K562 (cell line): Measurements from ENCODE around the gene LLGL1. TPM values are rescaled to one million over a fixed set of nuclear protein-coding genes. Genes with fewer than 3 reads are reported as not detected.

Experiments used
- BACH1 ChIP-seq: fragments of 200-800 bp; sonication (Bioruptor generic); IDR thresholded peaks from 2 replicates; pipeline ENCODE4 v1.6.1; 2016; ENCODE audit warnings: missing genetic modification characterization, missing compliant biosample characterization
- CREB1 ChIP-seq, 2 experiments: sonication (generic) in 1 of 2; formaldehyde crosslinking in 1 of 2; IDR thresholded peaks; 2 replicates each; pipeline versions ENCODE4 v1.6.1 to v1.8.0; 2012 to 2022; ENCODE audit warnings: inconsistent platforms in 1 of 2, mild to moderate bottlenecking in 1 of 2, missing genetic modification reagents in 1 of 2, moderate library complexity in 1 of 2
- ESRRA ChIP-seq: fragments of 450-650 bp; IDR thresholded peaks from 2 replicates; pipeline ENCODE4 v1.6.1; 2014; ENCODE audit warnings: low read depth, mild to moderate bottlenecking, moderate library complexity, borderline replicate concordance
- GABPA ChIP-seq: fragments of 200-800 bp; sonication (Bioruptor generic); conservative IDR thresholded peaks from 2 replicates; pipeline ENCODE4 v1.6.1; 2016; ENCODE audit warnings: low read depth, missing genetic modification characterization, missing compliant biosample characterization
- L3MBTL2 ChIP-seq: fragments of 450-650 bp; IDR thresholded peaks from 2 replicates; pipeline ENCODE4 v1.6.1; 2016; ENCODE audit warnings: mild to moderate bottlenecking, moderate library complexity
- MYC ChIP-seq, 2 experiments: fragments of 250-450 bp in 1 of 2; sonication (Bioruptor Pico) in 1 of 2; IDR thresholded peaks; 2 replicates each; pipeline versions ENCODE4 v1.5.1 to v1.6.1; 2012 to 2021; ENCODE audit warnings: low read depth in 2 of 2, borderline replicate concordance in 1 of 2, improper control_type of control experiment in 1 of 2, low read length in 1 of 2, mild to moderate bottlenecking in 1 of 2, moderate library complexity in 1 of 2
- RAD51 ChIP-seq: fragments of 450-650 bp; IDR thresholded peaks from 2 replicates; pipeline ENCODE4 v1.7.1; 2016; ENCODE audit warnings: low read depth, mild to moderate bottlenecking, borderline replicate concordance
- RBM15 ChIP-seq: fragments of 200-400 bp; formaldehyde crosslinking; IDR thresholded peaks from 2 replicates; pipeline ENCODE4 v1.6.1; 2018; ENCODE audit warnings: mild to moderate bottlenecking, low read length, moderate library complexity; ENCODE audit not compliant: insufficient read depth
- RFX1 ChIP-seq: fragments of 450-650 bp; IDR thresholded peaks from 2 replicates; pipeline ENCODE4 v1.6.1; 2016; ENCODE audit warnings: mild to moderate bottlenecking, moderate library complexity
- ZNF778 ChIP-seq: fragments of 450-650 bp; formaldehyde crosslinking; IDR thresholded peaks from 2 replicates; pipeline ENCODE4 v1.4.0; 2020; ENCODE audit warnings: mild to moderate bottlenecking, moderate library complexity
- polyA plus RNA-seq, 8 experiments: library from polyadenylated mRNA; depleted of rRNA in 4 of 8; stranded (reverse) in 5 of 8; unstranded in 3 of 8; fragments of >200 nt; fragmentation: Nextera tagmentation in 2 of 8; fragmentation: Illumina TruSeq in 1 of 8; extraction: Ambion mirVana in 2 of 8; extraction: Trizol in 1 of 8; gene quantifications; 2 replicates each; pipeline versions ENCODE4 v1.2.1 to v1.2.3, GENCODE V29; 2011 to 2014; ENCODE audit warnings: inconsistent platforms in 1 of 8, missing spikeins in 1 of 8
- total RNA-seq, 7 experiments: library from RNA; depleted of rRNA in 6 of 7; stranded (reverse); fragments of >200 nt in 6 of 7; fragmentation: Illumina TruSeq in 2 of 7; extraction: Trizol in 2 of 7; gene quantifications; 2 replicates each; pipeline versions ENCODE4 v1.2.1 to v1.2.3, GENCODE V29; 2011 to 2021; ENCODE audit warnings: low replicate concordance in 1 of 7
- TF ChIP-seq, protein P1 (sequence below): sonication (generic); formaldehyde crosslinking; IDR thresholded peaks from 2 replicates; pipeline ENCODE4 v1.8.0; 2023; ENCODE audit warnings: missing genetic modification reagents, mild to moderate bottlenecking, borderline replicate concordance
- TF ChIP-seq, protein P2 (sequence below), 2 experiments: fragments of 450-650 bp; conservative IDR thresholded peaks; 2 replicates each; pipeline ENCODE4 v1.6.1; 2017; ENCODE audit warnings: mild to moderate bottlenecking in 2 of 2, moderate library complexity in 2 of 2
- TF ChIP-seq, protein P3 (sequence below), 2 experiments: IDR thresholded peaks; 2 replicates each; pipeline ENCODE4 v1.6.1; 2011; ENCODE audit warnings: borderline replicate concordance in 1 of 2, control low read depth in 1 of 2, low read depth in 1 of 2, low read length in 1 of 2, mild to moderate bottlenecking in 1 of 2, mixed read lengths in 1 of 2, moderate library complexity in 1 of 2; ENCODE audit not compliant: insufficient read depth in 1 of 2, insufficient read length in 1 of 2, poor library complexity in 1 of 2, severe bottlenecking in 1 of 2; ENCODE audit errors: extremely low read depth in 1 of 2

LLGL1 gene
- total and polyA plus RNA-seq, 9 of the 15 experiments (the other 6 are each of a cell fraction or from before 2014, with no cell fraction given): 0.11 to 12.9 (median 5.3) TPM; not detected in 1

DNA sequence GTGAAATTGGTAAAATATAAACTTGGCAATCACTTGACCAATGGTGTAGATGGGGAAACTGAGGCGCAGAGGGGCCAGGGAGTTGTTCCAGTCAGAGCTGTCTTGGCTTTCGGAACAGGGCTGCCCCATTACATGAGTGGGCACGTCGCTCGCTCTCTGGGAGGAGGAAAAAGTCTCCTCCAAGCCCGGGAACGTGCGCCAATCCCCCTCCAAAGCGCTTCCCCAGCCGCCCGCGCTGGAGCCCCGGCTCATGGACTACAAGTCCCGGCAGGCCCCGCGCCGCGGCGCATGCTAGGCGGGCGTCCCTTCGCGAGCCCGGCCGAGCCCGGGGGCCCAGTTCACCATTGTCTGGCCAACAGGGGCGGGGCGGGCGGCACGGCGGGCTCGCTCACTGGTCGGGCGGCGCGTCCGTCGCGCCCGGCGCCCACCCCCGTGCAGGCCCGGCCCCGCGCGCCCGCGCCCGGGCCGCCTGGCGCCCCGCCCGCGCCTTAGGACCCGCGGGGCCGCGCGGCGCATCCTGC, at the start of gene LLGL1 (continued):
- TF ChIP-seq, protein P1, sequence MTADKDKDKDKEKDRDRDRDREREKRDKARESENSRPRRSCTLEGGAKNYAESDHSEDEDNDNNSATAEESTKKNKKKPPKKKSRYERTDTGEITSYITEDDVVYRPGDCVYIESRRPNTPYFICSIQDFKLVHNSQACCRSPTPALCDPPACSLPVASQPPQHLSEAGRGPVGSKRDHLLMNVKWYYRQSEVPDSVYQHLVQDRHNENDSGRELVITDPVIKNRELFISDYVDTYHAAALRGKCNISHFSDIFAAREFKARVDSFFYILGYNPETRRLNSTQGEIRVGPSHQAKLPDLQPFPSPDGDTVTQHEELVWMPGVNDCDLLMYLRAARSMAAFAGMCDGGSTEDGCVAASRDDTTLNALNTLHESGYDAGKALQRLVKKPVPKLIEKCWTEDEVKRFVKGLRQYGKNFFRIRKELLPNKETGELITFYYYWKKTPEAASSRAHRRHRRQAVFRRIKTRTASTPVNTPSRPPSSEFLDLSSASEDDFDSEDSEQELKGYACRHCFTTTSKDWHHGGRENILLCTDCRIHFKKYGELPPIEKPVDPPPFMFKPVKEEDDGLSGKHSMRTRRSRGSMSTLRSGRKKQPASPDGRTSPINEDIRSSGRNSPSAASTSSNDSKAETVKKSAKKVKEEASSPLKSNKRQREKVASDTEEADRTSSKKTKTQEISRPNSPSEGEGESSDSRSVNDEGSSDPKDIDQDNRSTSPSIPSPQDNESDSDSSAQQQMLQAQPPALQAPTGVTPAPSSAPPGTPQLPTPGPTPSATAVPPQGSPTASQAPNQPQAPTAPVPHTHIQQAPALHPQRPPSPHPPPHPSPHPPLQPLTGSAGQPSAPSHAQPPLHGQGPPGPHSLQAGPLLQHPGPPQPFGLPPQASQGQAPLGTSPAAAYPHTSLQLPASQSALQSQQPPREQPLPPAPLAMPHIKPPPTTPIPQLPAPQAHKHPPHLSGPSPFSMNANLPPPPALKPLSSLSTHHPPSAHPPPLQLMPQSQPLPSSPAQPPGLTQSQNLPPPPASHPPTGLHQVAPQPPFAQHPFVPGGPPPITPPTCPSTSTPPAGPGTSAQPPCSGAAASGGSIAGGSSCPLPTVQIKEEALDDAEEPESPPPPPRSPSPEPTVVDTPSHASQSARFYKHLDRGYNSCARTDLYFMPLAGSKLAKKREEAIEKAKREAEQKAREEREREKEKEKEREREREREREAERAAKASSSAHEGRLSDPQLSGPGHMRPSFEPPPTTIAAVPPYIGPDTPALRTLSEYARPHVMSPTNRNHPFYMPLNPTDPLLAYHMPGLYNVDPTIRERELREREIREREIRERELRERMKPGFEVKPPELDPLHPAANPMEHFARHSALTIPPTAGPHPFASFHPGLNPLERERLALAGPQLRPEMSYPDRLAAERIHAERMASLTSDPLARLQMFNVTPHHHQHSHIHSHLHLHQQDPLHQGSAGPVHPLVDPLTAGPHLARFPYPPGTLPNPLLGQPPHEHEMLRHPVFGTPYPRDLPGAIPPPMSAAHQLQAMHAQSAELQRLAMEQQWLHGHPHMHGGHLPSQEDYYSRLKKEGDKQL (CRISPR knock-in tag): no peak
- peak; percentile 49 for TF ChIP-seq GABPA (tag)
- no peak for TF ChIP-seq RBM15
- peak; percentile 35; the same call in 1 of the 2 replicates for TF ChIP-seq L3MBTL2
- peak; percentile 47; the same call in 1 of the 2 replicates for TF ChIP-seq MYC (IDR thresholded peaks at IDR 0.05; ENCODE audit: low read depth, low read length)
- no peak for TF ChIP-seq MYC (CRISPR knock-in tag; IDR thresholded peaks at IDR 0.05; ENCODE audit: borderline replicate concordance, low read depth)
- no peak for TF ChIP-seq ESRRA
- no peak for TF ChIP-seq ZNF778 (CRISPR knock-in tag)
- TF ChIP-seq, protein P2, sequence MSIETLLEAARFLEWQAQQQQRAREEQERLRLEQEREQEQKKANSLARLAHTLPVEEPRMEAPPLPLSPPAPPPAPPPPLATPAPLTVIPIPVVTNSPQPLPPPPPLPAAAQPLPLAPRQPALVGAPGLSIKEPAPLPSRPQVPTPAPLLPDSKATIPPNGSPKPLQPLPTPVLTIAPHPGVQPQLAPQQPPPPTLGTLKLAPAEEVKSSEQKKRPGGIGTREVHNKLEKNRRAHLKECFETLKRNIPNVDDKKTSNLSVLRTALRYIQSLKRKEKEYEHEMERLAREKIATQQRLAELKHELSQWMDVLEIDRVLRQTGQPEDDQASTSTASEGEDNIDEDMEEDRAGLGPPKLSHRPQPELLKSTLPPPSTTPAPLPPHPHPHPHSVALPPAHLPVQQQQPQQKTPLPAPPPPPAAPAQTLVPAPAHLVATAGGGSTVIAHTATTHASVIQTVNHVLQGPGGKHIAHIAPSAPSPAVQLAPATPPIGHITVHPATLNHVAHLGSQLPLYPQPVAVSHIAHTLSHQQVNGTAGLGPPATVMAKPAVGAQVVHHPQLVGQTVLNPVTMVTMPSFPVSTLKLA (conservative IDR thresholded peaks at IDR 0.05): peak in 1 of 2 experiments; percentile 56; a peak in 1 of 4 replicates
- TF ChIP-seq, protein P3, sequence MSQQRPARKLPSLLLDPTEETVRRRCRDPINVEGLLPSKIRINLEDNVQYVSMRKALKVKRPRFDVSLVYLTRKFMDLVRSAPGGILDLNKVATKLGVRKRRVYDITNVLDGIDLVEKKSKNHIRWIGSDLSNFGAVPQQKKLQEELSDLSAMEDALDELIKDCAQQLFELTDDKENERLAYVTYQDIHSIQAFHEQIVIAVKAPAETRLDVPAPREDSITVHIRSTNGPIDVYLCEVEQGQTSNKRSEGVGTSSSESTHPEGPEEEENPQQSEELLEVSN (IDR thresholded peaks at IDR 0.05; ENCODE audit: borderline replicate concordance in 1 of 2, extremely low read depth in 1 of 2, insufficient read depth in 1 of 2, insufficient read length in 1 of 2, low read depth in 1 of 2, low read length in 1 of 2, poor library complexity in 1 of 2, severe bottlenecking in 1 of 2): peak in 1 of 2 experiments; percentile 42
- no peak for TF ChIP-seq RAD51
- TF ChIP-seq RFX1: no peak
- no peak for TF ChIP-seq BACH1 (tag)
- TF ChIP-seq CREB1 (IDR thresholded peaks at IDR 0.05): peak; percentile 66; the same call in 1 of the 2 replicates
- peak; percentile 24; the same call in 1 of the 2 replicates for TF ChIP-seq CREB1 (CRISPR knock-in tag; IDR thresholded peaks at IDR 0.05)
